Epithelial cell of proximal tubule (primary cell): Measurements from ENCODE around the gene ATXN10. TPM values are rescaled to one million over a fixed set of nuclear protein-coding genes. Genes with fewer than 3 reads are reported as not detected.
A peak's percentile ranks its signal among the peaks of the same experiment; 100 is the strongest.

Experiments
- DNase-seq: peaks from one replicate; pipeline ENCODE4 v3.0.0-alpha.2; 2011; ENCODE audit warnings: low read depth
- H3K4me3 ChIP-seq: 2 replicates; pipeline ENCODE4 v1.5.1; 2011; ENCODE audit warnings: low read depth, mild to moderate bottlenecking, low read length
- total RNA-seq: library from RNA; depleted of rRNA; stranded (reverse); fragments of >200 nt; gene quantifications from 2 replicates; pipeline ENCODE4 v1.2.3, GENCODE V29; 2015
- TF ChIP-seq, protein P1 (sequence below): conservative IDR thresholded peaks from 2 replicates; pipeline ENCODE4 v1.5.1; 2012; ENCODE audit warnings: low read depth, mild to moderate bottlenecking, low read length

Gene ATXN10
- total RNA-seq, 1 donor from 2014 or later = 118 TPM

DNA sequence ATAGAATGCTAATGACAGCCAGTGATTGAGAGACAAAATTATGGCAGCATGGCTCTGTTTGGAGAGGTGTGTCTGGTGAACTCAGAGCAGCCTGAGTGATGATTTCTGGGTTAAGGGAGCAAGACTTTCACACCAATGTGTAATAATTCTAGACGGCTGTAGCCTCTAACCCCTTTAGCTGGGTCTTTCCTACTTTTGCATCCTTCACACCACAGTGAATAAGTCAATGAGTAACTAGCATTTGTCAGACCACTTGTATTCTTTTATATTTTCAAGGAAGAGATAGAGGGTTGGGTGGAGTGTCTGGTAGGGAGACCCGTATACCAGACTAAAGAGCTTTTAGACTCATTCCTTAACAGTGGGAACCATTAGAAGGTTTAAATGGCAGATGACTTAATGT lies 50.4 kb downstream of the ATXN10 start:
- peak; percentile 83 for DNase-seq
- TF ChIP-seq, protein P1, sequence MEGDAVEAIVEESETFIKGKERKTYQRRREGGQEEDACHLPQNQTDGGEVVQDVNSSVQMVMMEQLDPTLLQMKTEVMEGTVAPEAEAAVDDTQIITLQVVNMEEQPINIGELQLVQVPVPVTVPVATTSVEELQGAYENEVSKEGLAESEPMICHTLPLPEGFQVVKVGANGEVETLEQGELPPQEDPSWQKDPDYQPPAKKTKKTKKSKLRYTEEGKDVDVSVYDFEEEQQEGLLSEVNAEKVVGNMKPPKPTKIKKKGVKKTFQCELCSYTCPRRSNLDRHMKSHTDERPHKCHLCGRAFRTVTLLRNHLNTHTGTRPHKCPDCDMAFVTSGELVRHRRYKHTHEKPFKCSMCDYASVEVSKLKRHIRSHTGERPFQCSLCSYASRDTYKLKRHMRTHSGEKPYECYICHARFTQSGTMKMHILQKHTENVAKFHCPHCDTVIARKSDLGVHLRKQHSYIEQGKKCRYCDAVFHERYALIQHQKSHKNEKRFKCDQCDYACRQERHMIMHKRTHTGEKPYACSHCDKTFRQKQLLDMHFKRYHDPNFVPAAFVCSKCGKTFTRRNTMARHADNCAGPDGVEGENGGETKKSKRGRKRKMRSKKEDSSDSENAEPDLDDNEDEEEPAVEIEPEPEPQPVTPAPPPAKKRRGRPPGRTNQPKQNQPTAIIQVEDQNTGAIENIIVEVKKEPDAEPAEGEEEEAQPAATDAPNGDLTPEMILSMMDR = no peak
- no peak overlapping the region for H3K4me3 ChIP-seq

DNA sequence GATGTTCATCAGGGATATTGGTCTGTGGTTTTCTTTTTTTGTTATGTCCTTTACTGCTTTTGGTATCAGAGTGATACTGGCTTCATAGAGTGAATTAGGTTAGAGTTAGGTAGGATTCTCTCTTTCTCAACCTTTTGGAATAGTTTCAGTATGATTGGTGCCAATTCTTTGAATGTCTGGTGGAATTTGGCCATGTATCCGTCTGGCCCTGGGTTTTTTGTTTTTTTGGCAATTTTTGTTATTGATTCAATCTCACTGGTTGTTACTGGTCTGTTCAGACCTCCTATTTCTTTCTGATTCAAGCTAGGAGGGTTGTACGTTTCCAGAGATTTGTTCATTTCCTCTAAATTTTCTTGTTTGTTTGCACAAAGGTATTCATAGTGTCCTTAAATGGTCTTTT lies 54.4 kb downstream of the ATXN10 start:
- TF ChIP-seq, protein P1 = no peak
- DNase-seq = no peak
- H3K4me3 ChIP-seq = no peak overlapping the region

DNA sequence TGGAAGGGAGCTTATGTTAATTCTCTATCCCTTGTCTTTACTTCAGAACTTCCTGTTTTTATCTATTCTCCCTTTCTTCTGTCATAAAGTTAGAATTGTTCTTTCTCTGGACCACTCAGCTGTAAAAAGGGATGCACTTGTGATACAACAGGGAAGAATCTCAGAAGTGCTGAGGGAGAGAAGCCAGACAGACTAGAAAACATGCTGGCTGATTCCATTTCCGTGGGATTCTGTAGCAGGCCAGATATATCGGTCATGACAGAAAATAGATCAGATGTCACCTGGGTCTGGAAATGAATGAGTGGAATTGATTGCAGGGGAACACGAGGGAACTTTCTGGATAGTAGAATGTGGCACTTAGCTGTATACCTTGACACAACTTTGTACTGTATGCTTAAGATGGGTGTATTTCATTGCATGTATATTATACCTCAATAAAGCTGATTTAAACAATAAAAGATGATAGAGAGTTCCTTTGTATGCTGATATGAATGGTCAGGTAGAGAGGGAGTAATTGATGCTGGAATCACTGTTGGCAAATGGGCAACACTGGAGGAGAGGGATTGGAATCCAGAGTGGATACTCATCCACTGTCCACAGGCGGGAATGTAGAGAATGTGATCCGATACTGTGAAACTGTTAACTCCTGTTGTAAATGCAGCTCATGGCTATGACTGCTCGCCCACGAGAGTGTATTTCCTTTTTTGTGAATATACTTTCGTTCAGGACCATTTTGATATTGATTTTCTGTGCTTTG lies 59.6 kb downstream of the ATXN10 start:
- no peak for DNase-seq
- no peak overlapping the region for H3K4me3 ChIP-seq
- TF ChIP-seq, protein P1 = no peak

DNA sequence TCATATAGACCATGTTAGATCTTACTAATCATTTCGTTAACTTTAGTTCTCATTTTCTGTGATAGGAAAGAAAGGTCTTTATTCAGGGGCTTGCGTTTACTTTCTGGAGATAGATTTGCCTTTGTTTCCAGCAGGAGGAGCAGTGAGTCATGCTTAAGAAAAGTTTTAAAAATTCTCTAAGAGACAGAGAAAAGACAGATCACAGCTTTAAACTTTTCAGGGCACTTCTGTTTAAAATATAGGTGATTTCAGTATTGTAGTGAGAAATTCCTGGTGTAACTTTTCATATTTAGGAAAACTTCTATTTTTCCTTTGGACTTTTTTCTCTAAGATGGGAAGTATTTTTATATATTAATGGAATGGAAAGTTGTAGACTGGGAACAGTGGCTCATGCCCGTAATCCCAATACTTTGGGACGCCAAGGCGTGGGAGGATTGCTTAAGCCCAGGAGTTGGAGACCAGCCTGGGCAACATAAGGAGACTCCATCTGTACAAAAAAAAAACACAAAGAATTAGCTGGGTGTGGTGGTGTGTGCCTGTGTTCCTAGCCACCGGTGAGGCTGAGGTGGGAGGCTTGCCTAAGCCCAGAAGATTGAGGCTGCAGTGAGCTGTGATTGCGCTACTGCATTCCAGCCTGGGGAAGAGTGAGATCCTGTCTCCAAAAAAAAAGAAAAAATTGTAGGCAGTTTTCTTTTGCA lies 60.3 kb downstream of the ATXN10 start:
- DNase-seq = no peak
- TF ChIP-seq, protein P1 = peak; percentile 62
- H3K4me3 ChIP-seq = no peak overlapping the region

DNA sequence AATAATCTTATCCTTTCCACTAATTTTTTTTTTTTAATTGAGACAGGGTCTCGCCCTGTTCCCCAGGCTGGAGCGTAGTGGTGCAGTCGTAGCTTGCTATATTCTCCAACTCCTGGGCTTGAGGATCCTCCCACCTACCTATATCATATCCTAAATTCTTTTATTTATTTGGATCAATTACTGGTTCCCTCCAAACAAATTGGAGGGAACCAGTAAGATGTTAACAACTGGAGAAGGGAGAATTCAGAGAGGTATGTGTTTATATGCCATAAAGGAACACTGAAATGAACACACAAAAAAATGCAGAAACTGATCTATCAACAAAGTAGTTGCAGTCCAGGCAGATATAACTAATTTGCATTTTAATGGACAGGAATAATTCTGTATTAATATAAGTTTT lies 63.6 kb downstream of the ATXN10 start:
- TF ChIP-seq, protein P1 = no peak

DNA sequence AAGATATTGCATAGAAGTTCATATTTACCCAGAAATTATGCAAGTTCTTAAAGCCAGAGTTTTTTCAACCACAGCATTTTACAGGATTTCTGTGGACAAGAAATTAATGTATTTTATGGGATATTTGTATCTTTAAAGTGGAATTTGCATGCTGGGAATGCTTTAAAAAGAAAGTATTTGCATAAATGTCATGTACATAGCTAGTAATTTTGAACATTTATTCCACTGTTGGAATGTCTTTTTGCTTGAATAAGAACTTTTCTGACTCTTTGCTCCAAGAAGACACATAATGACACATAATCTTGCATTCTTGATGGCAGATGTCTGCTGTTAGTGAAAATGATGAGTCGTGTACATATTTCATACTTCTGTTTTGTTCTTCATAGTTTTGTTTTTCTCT lies 66.6 kb downstream of the ATXN10 start:
- no peak overlapping the region for H3K4me3 ChIP-seq
- TF ChIP-seq, protein P1 = no peak
- no peak for DNase-seq

More for the DNA sequence above, 63.6 kb downstream of the ATXN10 start:
- DNase-seq = no peak
- H3K4me3 ChIP-seq = no peak overlapping the region
